Measurements from ENCODE around the gene COA6.

DNA sequence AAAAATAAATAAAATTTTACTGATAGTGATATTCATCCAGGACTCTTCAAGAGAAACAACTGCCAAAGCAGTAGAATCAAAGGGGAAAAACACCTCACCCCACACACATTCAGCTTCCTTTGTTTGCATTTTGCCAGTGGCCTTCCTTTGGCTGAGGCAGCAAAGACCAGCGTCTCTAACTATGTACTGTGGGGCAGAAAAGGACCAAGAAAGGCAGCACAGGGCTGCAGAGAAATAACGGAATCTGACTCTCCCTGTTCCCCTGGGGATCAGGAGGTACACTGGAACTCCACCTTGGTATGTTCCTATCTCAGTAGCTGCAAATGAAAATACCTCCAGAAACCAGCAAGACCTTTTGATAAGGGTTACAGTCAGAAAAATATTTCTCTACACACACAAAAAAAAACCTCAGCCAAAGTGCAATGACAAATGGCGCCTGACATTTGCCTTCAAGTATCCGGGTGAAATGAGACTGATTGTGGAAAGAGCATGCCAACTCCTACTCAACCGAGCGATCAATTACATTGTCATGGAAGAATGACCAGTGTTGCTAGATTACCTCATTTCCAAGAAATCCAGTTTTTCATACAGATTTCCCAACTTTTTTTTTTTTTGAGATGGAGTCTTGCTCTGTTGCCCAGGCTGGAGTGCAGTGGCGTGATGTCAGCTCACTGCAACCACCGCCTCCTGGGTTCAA lies 54.8 kb downstream of the COA6 start:
- no peak for TF ChIP-seq EZH2 (IDR thresholded peaks at IDR 0.05)
- TF ChIP-seq POLR2AphosphoS5 (IDR thresholded peaks at IDR 0.05; ENCODE audit: borderline replicate concordance, low read depth, low read length): no peak
